ENCODE data around the gene HOXA3. TPM values are rescaled to one million over a fixed set of nuclear protein-coding genes. Genes with fewer than 3 reads are reported as not detected.
A peak's percentile ranks its signal among the peaks of the same experiment; 100 is the strongest.

HOXA3 gene
- total and polyA plus RNA-seq, 2 of the 8 experiments (the other 6 are each of a cell fraction or from before 2014, with no cell fraction given), result not detected

GRCh38 chr7:27131390-27131819 lies 21.0 kb downstream of the HOXA3 start:
- POLR2A ChIA-PET (ENCODE audit: partially characterized antibody), result no interaction called here
- H2BK5ac ChIP-seq (ENCODE audit: low read depth, low read length), result no peak overlapping the region
- DNase-seq (ENCODE audit: low read depth in 1 of 2, low spot score in 2 of 2) (no peak), FAIRE-seq (no peak)
- H3K79me2 ChIP-seq (ENCODE audit: control insufficient read depth in 1 of 2, insufficient read depth in 2 of 2, low read length in 2 of 2), result no peaks in the 10 kb centered on the region
- no peak overlapping the region for H3K23ac ChIP-seq (ENCODE audit: insufficient read length)
- H3K9me3 ChIP-seq (ENCODE audit: insufficient read depth in 2 of 2, low read depth in 1 of 2, low read length in 1 of 2), result peaks cover 0 to 4% of the 10 kb centered on the region in 2 experiments; a peak in 1 of 4 replicates
- H3K56ac ChIP-seq (replicated peaks; ENCODE audit: insufficient read length, low read depth, low read length), result no peak overlapping the region
- CTCF ChIA-PET (ENCODE audit: partially characterized antibody), result interaction anchor here (0.6 to 2.7 kb wide), 15 partner anchors 10 to 450 kb away, joined by 3 to 13 read pairs (median 3); partner anchors contain the start of genes HOXA3, HOXA5 and HOXA9
- H2BK120ac ChIP-seq (replicated peaks; ENCODE audit: low read depth, low read length), result no peak overlapping the region
- H4K20me1 ChIP-seq (replicated peaks in 1 of 2; ENCODE audit: control insufficient read depth in 1 of 2, insufficient read depth in 2 of 2, low read length in 2 of 2), result peaks cover 14 to 30% of the 10 kb centered on the region in 2 experiments
- peaks cover 4% of the 10 kb centered on the region; the same call in 1 of the 2 replicates for H3K23me2 ChIP-seq (ENCODE audit: low read depth, low read length)
- no peak overlapping the region for H2AK5ac ChIP-seq (ENCODE audit: low read depth, low read length)
- H3K14ac ChIP-seq (ENCODE audit: insufficient read length), result no peak overlapping the region
- WGBS, 2 experiments (ENCODE audit: extremely low coverage in 1 of 2, insufficient coverage in 1 of 2, insufficient read length in 1 of 2, insufficient replicate concordance in 2 of 2, low coverage in 1 of 2, low lambda C conversion rate in 2 of 2, missing lambda C conversion rate in 1 of 2), result 23% methylated on average over 12 of the region's 12 CpGs; no CpG with 5 or more reads in 1 of the 2 experiments
- no peak overlapping the region for H4K5ac ChIP-seq (ENCODE audit: insufficient read length, low read depth, low read length)
- no peak overlapping the region for H3K27ac ChIP-seq (ENCODE audit: low read depth, low read length)
- H3K79me1 ChIP-seq (ENCODE audit: low read depth, low read length), result no peaks in the 10 kb centered on the region
- peaks cover 0 to 16% (median 0%) of the 10 kb centered on the region in 4 experiments; a peak in 2 of 8 replicates for H3K36me3 ChIP-seq (ENCODE audit: control insufficient read depth in 2 of 4, insufficient read depth in 4 of 4, low read length in 3 of 4)
- no peak overlapping the region for H3K4ac ChIP-seq (replicated peaks; ENCODE audit: insufficient read length, low read depth, low read length)
- no peak overlapping the region for H2BK12ac ChIP-seq (ENCODE audit: low read depth, low read length)
- H3K4me1 ChIP-seq (replicated peaks in 1 of 4; ENCODE audit: control insufficient read depth in 3 of 4, insufficient read depth in 4 of 4, low read length in 3 of 4), result peaks cover 0 to 4% (median 2%) of the 10 kb centered on the region in 4 experiments; a peak in 4 of 7 replicates
- no peak for TF ChIP-seq EZH2 (IDR thresholded peaks at IDR 0.05; ENCODE audit: low read depth, low read length, severe bottlenecking)
- TF ChIP-seq ZNF274 (IDR thresholded peaks at IDR 0.05; ENCODE audit: borderline replicate concordance, extremely low read depth, low read length), result no peak
- peak; percentile 89 for TF ChIP-seq RNF2 (IDR thresholded peaks at IDR 0.05; ENCODE audit: borderline replicate concordance, low read depth, low read length, missing control alignments, poor library complexity, severe bottlenecking)
- no peak for TF ChIP-seq SP4 (IDR thresholded peaks at IDR 0.05; ENCODE audit: low read length)
- TF ChIP-seq TEAD4 (IDR thresholded peaks at IDR 0.05; ENCODE audit: low read depth, low read length), result no peak
- peak; percentile 65 for TF ChIP-seq SUZ12 (IDR thresholded peaks at IDR 0.05; ENCODE audit: low read length)
- TF ChIP-seq CTBP2 (IDR thresholded peaks at IDR 0.05; ENCODE audit: borderline replicate concordance, insufficient read depth, insufficient read length, low read length), result peak; percentile 8
- H4K91ac ChIP-seq (replicated peaks; ENCODE audit: insufficient read length, low read length), result no peak overlapping the region
- peaks cover 97 to 100% (median 100%) of the 10 kb centered on the region in 4 experiments for H3K27me3 ChIP-seq (replicated peaks in 1 of 4; ENCODE audit: control insufficient read depth in 3 of 4, extremely low read depth in 1 of 4, insufficient read depth in 3 of 4, low read length in 3 of 4)
- H4K8ac ChIP-seq (ENCODE audit: extremely low read depth, insufficient read depth, low read length), result no peak overlapping the region
- peak overlapping the region; percentile 56 to 63 for H3K4me2 ChIP-seq (ENCODE audit: insufficient read depth in 1 of 2, low read depth in 2 of 2, low read length in 2 of 2)
- no peak overlapping the region for H2AFZ ChIP-seq (ENCODE audit: low read length)
- no peak overlapping the region for H3K9ac ChIP-seq (replicated peaks in 1 of 4; ENCODE audit: extremely low read depth in 1 of 4, low read depth in 3 of 4, low read length in 3 of 4)
- peak overlapping the region; percentile 19 to 60 (median 36); a peak in 6 of 8 replicates for H3K4me3 ChIP-seq (ENCODE audit: extremely low read depth in 1 of 4, insufficient read depth in 2 of 4, low read depth in 3 of 4, low read length in 4 of 4)
- no peak overlapping the region for H3K18ac ChIP-seq (ENCODE audit: extremely low read depth, low read length)
- H2BK20ac ChIP-seq (ENCODE audit: low read length), result no peak overlapping the region
- no peak overlapping the region for H2BK15ac ChIP-seq (ENCODE audit: low read length)
